ENCODE results near the gene RXRG.

Gene RXRG

DNA sequence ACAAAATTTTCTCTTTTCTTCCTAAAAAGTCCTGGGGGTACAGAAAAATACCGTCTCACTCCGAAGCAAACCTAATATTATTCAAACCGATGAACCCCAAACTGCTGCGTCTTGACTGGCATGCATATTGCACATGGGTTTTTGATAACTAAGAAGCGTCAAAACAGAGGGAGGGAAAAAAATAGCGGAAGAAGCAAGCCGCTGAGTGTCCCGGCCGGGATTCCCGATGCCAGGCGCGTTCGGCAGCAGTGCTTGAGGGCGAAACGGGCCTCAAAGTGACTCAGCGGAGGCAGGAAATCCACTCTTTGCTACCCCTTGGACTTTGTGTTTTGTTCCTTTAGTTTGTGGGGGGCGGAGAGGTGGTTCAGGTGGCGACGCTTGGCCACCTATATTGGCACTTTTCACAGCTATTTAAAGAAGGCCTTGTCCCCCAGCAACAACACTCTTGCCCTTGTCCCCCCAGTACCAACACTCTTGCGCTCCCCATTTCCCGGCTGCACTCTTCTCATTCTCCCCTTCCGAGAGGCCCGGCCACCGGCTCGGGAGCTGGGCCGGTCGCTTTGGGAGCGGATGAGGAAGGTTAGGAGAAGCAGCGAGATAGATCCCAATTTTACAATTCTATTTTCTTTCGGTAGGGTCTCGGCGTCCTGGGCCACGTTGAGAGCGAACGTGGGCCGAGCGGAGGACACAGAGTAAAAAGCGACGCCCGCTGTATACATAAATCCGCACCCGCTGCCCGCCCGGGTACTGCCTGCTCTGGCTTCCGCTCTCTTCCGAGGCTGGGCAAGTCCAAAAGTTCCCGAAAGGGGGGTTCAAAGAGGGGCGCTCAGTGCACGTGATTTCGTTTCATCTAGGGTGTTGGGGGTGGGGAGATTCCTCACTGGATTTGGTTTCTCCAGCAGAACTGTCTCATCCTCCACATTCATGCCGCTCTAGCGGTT, 90.9 kb downstream of the RXRG start:
- TF ChIP-seq, protein P1, sequence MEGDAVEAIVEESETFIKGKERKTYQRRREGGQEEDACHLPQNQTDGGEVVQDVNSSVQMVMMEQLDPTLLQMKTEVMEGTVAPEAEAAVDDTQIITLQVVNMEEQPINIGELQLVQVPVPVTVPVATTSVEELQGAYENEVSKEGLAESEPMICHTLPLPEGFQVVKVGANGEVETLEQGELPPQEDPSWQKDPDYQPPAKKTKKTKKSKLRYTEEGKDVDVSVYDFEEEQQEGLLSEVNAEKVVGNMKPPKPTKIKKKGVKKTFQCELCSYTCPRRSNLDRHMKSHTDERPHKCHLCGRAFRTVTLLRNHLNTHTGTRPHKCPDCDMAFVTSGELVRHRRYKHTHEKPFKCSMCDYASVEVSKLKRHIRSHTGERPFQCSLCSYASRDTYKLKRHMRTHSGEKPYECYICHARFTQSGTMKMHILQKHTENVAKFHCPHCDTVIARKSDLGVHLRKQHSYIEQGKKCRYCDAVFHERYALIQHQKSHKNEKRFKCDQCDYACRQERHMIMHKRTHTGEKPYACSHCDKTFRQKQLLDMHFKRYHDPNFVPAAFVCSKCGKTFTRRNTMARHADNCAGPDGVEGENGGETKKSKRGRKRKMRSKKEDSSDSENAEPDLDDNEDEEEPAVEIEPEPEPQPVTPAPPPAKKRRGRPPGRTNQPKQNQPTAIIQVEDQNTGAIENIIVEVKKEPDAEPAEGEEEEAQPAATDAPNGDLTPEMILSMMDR (conservative IDR thresholded peaks at IDR 0.05; ENCODE audit: low read depth, low read length), result no peak
- H3K4me3 ChIP-seq (ENCODE audit: low read length), result no peak overlapping the region
- no peak for DNase-seq (ENCODE audit: low read depth)

DNA sequence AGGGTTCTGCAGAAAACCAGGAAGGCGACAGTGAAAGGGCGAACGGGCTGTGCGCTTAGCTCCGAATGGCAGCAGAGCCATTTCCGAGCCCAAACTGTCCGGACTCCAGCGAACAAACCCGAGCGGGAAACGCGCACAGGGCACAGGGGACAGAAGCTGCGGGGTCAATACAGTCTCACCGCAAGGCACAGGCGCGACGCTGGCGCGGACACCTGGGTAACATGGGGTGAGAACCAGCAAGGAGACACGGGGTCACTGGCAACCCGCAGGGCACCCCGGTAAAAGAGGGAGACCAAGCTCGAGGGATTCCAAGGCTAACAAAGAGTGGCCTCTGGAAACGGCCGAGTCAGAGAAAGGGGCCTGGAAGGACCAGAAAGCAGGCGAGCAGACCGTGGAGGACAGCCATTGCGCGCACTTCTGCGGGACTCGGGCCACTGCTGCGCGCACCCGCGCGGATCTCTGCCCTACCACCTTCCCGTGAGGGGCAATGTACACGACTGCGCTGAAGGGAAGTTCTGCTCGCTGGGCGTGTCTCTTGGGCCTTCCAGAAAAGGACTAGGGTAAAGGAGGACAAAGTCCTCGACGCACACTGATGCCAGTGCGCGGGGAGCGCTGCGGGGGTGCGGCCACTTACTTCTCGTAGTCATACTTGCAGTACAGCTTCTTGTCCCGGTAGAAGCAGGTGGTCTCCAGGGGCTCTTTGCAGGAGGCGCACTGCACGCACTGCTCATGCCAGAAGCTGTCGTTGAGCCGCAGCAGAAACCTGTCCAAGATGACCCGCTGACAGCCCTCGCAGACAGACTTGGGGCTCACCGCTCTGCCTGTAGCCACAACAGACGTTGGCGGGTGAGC, 92.3 kb downstream of the RXRG start:
- H3K4me3 ChIP-seq (ENCODE audit: low read length), result no peak overlapping the region
- TF ChIP-seq, protein P1 (conservative IDR thresholded peaks at IDR 0.05; ENCODE audit: low read depth, low read length), result no peak
- DNase-seq (ENCODE audit: low read depth), result no peak

DNA sequence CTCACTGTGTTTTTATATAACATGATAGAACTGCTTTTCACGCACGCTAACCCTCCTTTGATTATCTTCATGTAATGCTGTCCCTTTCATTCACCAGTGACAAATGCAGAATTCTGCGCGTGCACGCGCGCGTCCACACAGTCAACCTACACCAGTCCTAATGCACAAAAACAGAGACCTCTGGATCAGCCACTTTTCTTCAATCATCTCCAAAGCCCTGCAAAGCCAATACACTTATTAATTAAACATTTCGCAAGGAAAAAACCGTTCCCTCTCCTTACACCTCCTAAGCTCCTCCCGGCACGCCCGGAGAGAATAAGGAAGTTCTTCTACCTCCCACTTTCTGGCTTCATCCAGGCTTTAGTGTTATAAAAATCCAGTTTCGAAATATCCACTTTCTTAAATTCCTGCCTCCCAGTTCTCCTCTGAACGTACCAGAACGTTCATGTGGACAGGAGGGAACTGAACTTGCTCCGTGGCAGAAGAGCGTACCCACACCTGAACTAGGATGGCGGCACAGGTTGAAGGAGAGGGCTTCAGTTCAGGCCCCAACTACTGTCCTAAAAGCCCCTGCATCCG, 93.0 kb downstream of the RXRG start:
- DNase-seq (ENCODE audit: low read depth), result no peak
- no peak overlapping the region for H3K4me3 ChIP-seq (ENCODE audit: low read length)
- TF ChIP-seq, protein P1 (conservative IDR thresholded peaks at IDR 0.05; ENCODE audit: low read depth, low read length), result no peak
